Mucosa of stomach (tissue), 1 donor: Measurements from ENCODE around the gene SPATA21.

Experiments used
- H3K27me3 ChIP-seq: one replicate; pipeline ENCODE4 v1.7.0; 2013; ENCODE audit warnings: mild to moderate bottlenecking, low read length; ENCODE audit not compliant: control insufficient read depth, insufficient read depth
- H3K36me3 ChIP-seq: one replicate; pipeline ENCODE4 v1.7.0; 2013; ENCODE audit warnings: low read length; ENCODE audit not compliant: control insufficient read depth, insufficient read depth
- H3K4me1 ChIP-seq: one replicate; pipeline ENCODE4 v1.7.0; 2013; ENCODE audit warnings: mild to moderate bottlenecking, low read length; ENCODE audit not compliant: control insufficient read depth, insufficient read depth
- H3K4me3 ChIP-seq: one replicate; pipeline ENCODE4 v1.7.0; 2013; ENCODE audit warnings: low read length
- H3K9ac ChIP-seq: one replicate; pipeline ENCODE4 v1.7.0; 2013; ENCODE audit warnings: mild to moderate bottlenecking, low read length, moderate library complexity
- H3K9me3 ChIP-seq: one replicate; pipeline ENCODE4 v1.7.0; 2013; ENCODE audit warnings: mild to moderate bottlenecking, low read length, moderate library complexity; ENCODE audit not compliant: control insufficient read depth
- donor health status: Pancreatic carcinoma.

The SPATA21 gene

GRCh38 chr1:16405441-16405840 is 31.8 kb downstream of the SPATA21 start:
- Histone ChIP-seq H3K36me3 (no peaks in the 10 kb centered on the region), H3K4me1 (no peaks in the 10 kb centered on the region), H3K4me3 (no peak overlapping the region), H3K27me3 (no peaks in the 10 kb centered on the region), H3K9ac (no peak overlapping the region), H3K9me3 (no peaks in the 10 kb centered on the region)

- H3K36me3 ChIP-seq = no peaks in the 10 kb centered on the region
- H3K9ac ChIP-seq = no peak overlapping the region
- H3K4me1 ChIP-seq = no peaks in the 10 kb centered on the region
- no peak overlapping the region for H3K4me3 ChIP-seq
- H3K27me3 ChIP-seq = no peaks in the 10 kb centered on the region
- no peaks in the 10 kb centered on the region for H3K9me3 ChIP-seq
These were observed 34.5 kb downstream of the SPATA21 start for GRCh38 chr1:16402742-16403141.

DNA sequence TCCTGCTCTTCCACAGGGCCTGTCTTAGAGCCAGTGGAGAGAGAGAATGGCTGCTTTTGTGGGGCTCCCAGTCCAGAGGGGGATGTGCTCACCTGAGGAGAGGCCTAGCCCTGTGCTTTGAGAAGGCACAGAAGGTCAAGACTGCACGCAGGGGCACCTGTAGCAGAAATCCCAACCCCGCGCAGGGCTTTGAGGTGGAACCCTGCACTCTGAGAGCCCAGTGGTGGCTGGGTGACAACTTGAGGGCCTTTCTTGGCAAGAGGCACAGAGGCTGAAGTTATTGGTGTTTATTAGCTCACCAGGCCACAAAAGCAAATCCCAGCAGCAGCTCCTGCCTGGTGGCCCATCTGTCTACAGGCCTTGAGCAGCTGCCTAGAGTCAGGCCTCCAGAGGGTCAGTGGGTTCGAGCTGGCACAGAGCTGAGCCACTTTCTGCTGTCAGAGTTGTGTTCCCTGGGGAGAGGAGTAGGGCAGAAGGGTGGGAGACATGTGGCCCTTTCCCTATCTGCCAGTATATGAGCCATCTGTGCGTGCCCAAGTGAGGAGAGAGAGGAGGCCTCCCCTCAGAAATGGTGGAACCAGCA is 38.8 kb downstream of the SPATA21 start:
- H3K9me3 ChIP-seq = no peaks in the 10 kb centered on the region
- no peak overlapping the region for H3K4me3 ChIP-seq
- H3K36me3 ChIP-seq = no peaks in the 10 kb centered on the region
- H3K27me3 ChIP-seq = no peaks in the 10 kb centered on the region
- H3K9ac ChIP-seq = no peak overlapping the region
- H3K4me1 ChIP-seq = no peaks in the 10 kb centered on the region

DNA sequence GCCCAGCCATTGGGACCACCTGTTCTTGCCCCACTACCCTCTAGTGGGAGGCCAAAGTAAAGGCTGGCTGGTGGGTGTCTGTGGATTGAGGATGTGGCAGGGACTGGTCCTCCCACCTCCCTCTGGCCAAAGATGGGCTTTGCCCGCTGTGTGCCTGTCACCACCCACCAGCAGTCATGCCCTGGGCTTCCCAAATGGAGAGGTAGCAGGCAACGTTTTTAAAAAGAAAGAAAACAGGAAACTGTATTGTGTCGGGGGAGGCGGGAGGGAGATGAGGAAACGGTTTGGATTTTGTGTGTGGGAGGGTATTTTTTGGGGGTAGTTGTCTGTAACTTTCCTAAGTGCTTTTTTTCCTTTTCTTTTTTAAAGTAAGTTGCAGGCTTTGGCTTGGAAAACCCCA is 40.1 kb downstream of the SPATA21 start:
- no peak overlapping the region for H3K4me3 ChIP-seq
- H3K9me3 ChIP-seq = no peaks in the 10 kb centered on the region
- no peaks in the 10 kb centered on the region for H3K27me3 ChIP-seq
- peaks cover 10% of the 10 kb centered on the region for H3K4me1 ChIP-seq
- H3K36me3 ChIP-seq = no peaks in the 10 kb centered on the region
- H3K9ac ChIP-seq = no peak overlapping the region

GRCh38 chr1:16396591-16396990 is 40.6 kb downstream of the SPATA21 start:
- no peaks in the 10 kb centered on the region for H3K9me3 ChIP-seq
- H3K27me3 ChIP-seq = no peaks in the 10 kb centered on the region
- H3K36me3 ChIP-seq = no peaks in the 10 kb centered on the region
- H3K4me3 ChIP-seq = no peak overlapping the region
- H3K4me1 ChIP-seq = peaks cover 15% of the 10 kb centered on the region
- no peak overlapping the region for H3K9ac ChIP-seq

DNA sequence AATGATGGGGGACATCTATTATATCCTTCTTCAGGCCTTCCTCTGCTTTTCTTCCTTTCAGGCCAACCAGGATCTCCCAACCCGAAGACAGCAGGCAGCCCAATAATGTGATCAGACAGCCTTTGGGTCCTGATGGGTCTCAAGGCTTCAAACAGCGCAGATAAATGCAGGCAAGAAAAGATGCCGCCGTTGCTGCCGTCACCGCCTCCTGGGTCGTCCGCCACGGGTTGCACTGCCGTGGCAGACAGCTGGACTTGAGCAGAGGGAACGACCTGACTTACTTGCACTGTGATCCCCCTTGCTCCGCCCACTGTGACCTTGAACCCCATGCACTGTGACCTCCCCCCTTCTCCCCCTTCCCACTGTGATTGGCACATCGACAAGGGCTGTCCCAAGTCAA is 42.2 kb downstream of the SPATA21 start:
- Histone ChIP-seq H3K9ac (no peak overlapping the region), H3K36me3 (no peaks in the 10 kb centered on the region), H3K4me3 (no peak overlapping the region), H3K9me3 (no peaks in the 10 kb centered on the region), H3K4me1 (peaks cover 18% of the 10 kb centered on the region), H3K27me3 (no peaks in the 10 kb centered on the region)

GRCh38 chr1:16393570-16394521 is 43.4 kb downstream of the SPATA21 start:
- Histone ChIP-seq H3K4me1 (peaks cover 18% of the 10 kb centered on the region), H3K36me3 (no peaks in the 10 kb centered on the region), H3K9ac (no peak overlapping the region), H3K4me3 (no peak overlapping the region), H3K27me3 (no peaks in the 10 kb centered on the region), H3K9me3 (no peaks in the 10 kb centered on the region)

DNA sequence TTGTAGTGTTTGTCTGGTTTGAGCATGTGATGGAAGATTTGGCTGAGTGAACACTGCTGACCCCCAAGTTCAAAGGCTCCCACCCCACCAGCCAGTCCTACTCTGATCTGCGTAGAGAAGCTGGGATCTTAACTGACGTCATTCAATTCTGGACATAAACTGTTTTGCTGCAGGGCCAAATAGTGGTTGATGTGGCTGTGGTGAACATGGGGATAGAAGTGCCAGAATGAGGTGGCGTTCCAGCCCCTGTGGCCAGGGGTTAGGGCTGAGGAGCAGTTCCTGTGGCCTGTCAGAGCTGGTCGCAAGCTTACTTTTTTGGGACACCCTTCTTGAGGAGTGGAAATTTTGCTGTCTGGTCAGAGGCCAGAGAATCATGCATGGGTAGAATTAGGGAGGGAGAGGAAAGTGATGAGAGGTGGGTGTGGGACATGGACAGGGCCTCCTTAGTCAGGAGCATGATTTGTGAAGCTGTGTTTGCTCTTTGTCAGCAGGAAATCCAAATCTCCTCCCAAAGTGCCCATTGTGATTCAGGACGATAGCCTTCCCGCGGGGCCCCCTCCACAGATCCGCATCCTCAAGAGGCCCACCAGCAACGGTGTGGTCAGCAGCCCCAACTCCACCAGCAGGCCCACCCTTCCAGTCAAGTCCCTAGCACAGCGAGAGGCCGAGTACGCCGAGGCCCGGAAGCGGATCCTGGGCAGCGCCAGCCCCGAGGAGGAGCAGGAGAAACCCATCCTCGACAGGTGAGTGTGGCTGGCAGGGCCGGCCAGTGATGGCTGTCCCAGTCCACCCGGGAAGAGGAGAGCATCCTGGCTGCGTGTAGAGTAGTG is 44.3 kb downstream of the SPATA21 start:
- H3K4me1 ChIP-seq = peaks cover 18% of the 10 kb centered on the region
- H3K27me3 ChIP-seq = no peaks in the 10 kb centered on the region
- H3K4me3 ChIP-seq = no peak overlapping the region
- no peak overlapping the region for H3K9ac ChIP-seq
- H3K9me3 ChIP-seq = no peaks in the 10 kb centered on the region
- H3K36me3 ChIP-seq = no peaks in the 10 kb centered on the region

- H3K36me3 ChIP-seq = no peaks in the 10 kb centered on the region
- H3K27me3 ChIP-seq = no peaks in the 10 kb centered on the region
- no peak overlapping the region for H3K9ac ChIP-seq
- H3K4me3 ChIP-seq = no peak overlapping the region
- no peaks in the 10 kb centered on the region for H3K9me3 ChIP-seq
- H3K4me1 ChIP-seq = peaks cover 29% of the 10 kb centered on the region
These were observed 45.8 kb downstream of the SPATA21 start for GRCh38 chr1:16391411-16391810.

- Histone ChIP-seq H3K27me3 (no peaks in the 10 kb centered on the region), H3K4me1 (peaks cover 38% of the 10 kb centered on the region), H3K9me3 (no peaks in the 10 kb centered on the region), H3K36me3 (no peaks in the 10 kb centered on the region), H3K4me3 (no peak overlapping the region), H3K9ac (peak overlapping the region; percentile 44)
These were observed 49.7 kb downstream of the SPATA21 start for GRCh38 chr1:16387201-16388188.

DNA sequence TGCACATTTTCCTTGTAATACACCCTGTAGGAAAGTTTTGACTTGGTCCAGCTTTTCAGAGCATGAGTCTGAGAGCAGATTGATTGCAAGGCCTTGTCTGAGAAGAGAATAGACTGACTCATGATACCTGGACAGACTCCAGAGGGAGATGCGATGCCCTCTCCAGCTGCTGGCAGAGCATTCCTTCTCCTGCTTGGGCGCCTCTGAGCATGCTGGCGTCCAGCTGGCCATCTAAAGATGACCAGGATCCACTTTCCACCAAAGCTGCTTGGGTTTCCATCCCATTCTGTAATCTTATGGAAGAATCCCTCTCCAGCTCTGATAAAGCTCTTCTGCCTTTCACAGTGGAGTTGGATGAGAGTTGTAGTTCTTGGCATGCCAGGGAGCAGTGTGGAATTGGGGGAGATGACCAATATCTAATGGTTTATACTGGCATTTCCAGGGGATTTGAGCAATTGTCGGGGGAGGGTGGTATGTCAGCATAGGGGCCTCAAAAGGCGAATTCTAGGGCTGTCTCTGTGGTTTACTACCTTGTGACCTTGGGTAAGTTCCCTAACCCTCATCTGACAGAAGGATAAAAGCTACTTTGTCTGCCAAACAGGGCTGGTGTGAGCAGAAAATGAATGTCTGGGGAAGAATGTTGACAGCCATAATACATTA is 50.6 kb downstream of the SPATA21 start:
- Histone ChIP-seq H3K9ac (peak overlapping the region; percentile 44), H3K4me3 (no peak overlapping the region), H3K9me3 (no peaks in the 10 kb centered on the region), H3K4me1 (peaks cover 30% of the 10 kb centered on the region), H3K36me3 (no peaks in the 10 kb centered on the region), H3K27me3 (no peaks in the 10 kb centered on the region)
